Gastrocnemius medialis (tissue), 4 donors: Measurements from ENCODE around the gene N4BP2L1.

Experiments
- CTCF ChIP-seq, 5 experiments: fragments of 450-650 bp in 3 of 5; fragments of 200-600 bp in 2 of 5; sonication (generic) in 2 of 5; IDR thresholded peaks in 4 of 5; conservative IDR thresholded peaks in 1 of 5; 1 replicate in 4 of 5; 2 replicates in 1 of 5; pipeline ENCODE4 v1.5.1; 2016 to 2019; ENCODE audit warnings: antibody characterized with exemption in 5 of 5, mild to moderate bottlenecking in 3 of 5, moderate library complexity in 3 of 5
- POLR2A ChIP-seq, 2 donors: fragments of 450-650 bp; IDR thresholded peaks; one replicate each; pipeline ENCODE4 v1.6.1; 2017; ENCODE audit warnings: antibody characterized with exemption in 2 of 2, mild to moderate bottlenecking in 2 of 2, moderate library complexity in 2 of 2

- TF ChIP-seq POLR2A (IDR thresholded peaks at IDR 0.05) (no peak), CTCF (IDR thresholded peaks at IDR 0.05 in 4 of 5, conservative IDR thresholded peaks at IDR 0.05 in 1 of 5) (no peak)
Observed at GRCh38 chr13:32428581-32429432, 877 bp upstream of the N4BP2L1 start.
